Left lung (tissue), 10 donors: ENCODE data around the gene VRK3. TPM values are rescaled to one million over a fixed set of nuclear protein-coding genes. Genes with fewer than 3 reads are reported as not detected.

ENCODE experiments used
- ATAC-seq: fragments of 200-7000 bp; cut with Tn5 transposase; one replicate; pipeline ENCODE4 v1.9.1; 2020; ENCODE audit warnings: moderate library complexity
- DNase-seq, 4 donors: peaks; one replicate each; pipeline ENCODE4 v3.0.0-alpha.2; 2013 to 2020
- H3K27ac ChIP-seq, 2 donors: fragments of 200-600 bp; sonication (generic) in 1 of 2; one replicate each; pipeline versions ENCODE4 v1.5.0 to v1.8.0; 2020 to 2021
- H3K27me3 ChIP-seq, 2 donors: fragments of 200-600 bp; sonication (generic) in 1 of 2; one replicate each; pipeline versions ENCODE4 v1.5.0 to v1.8.0; 2020 to 2021
- H3K36me3 ChIP-seq, 2 donors: fragments of 200-600 bp; sonication (generic) in 1 of 2; one replicate each; pipeline versions ENCODE4 v1.5.0 to v1.8.0; 2020 to 2021
- H3K4me1 ChIP-seq, 2 donors: fragments of 200-600 bp; one replicate each; pipeline ENCODE4 v1.8.0; 2021
- H3K4me3 ChIP-seq, 2 donors: fragments of 200-600 bp; sonication (generic) in 1 of 2; one replicate each; pipeline versions ENCODE4 v1.5.0 to v1.8.0; 2020 to 2021; ENCODE audit warnings: mild to moderate bottlenecking in 1 of 2
- H3K9me3 ChIP-seq, 2 donors: fragments of 200-600 bp; sonication (generic) in 1 of 2; one replicate each; pipeline versions ENCODE4 v1.5.0 to v1.8.0; 2020 to 2021
- intact Hi-C, 2 donors: fragments of 100-400 bp; cut with DNase I; formaldehyde crosslinking; loops; one replicate each; pipeline versions ENCODE4 v1.11.2 to v1.14.2; 2022
- polyA plus RNA-seq, 6 donors: library from polyadenylated mRNA; unstranded; fragments of 120-200 nt; gene quantifications; one replicate each; pipeline ENCODE4 v1.2.1, GENCODE V29; 2013; ENCODE audit not compliant: insufficient read length in 6 of 6
- total RNA-seq, 2 donors: library from RNA; stranded (reverse); fragmentation: NEBNext Ultra II Directional; extraction: Animal tissue kit (Norgen Biotek cat#: 25700); gene quantifications; one replicate each; pipeline ENCODE4 v1.2.1, GENCODE V29; 2021
- TF ChIP-seq, protein P1 (sequence below), 2 donors: fragments of 200-600 bp; sonication (generic) in 1 of 2; IDR thresholded peaks; one replicate each; pipeline versions ENCODE4 v1.5.0 to v1.8.0; 2021; ENCODE audit warnings: antibody characterized with exemption in 2 of 2
- donor health status: DM: no; HTN: yes; CAD: no.
- donor health status: DM: no; HTN: no; CAD: no.

The VRK3 gene
- total and polyA plus RNA-seq, 8 donors, result 37.5 to 43.4 (median 39.4) TPM

DNA sequence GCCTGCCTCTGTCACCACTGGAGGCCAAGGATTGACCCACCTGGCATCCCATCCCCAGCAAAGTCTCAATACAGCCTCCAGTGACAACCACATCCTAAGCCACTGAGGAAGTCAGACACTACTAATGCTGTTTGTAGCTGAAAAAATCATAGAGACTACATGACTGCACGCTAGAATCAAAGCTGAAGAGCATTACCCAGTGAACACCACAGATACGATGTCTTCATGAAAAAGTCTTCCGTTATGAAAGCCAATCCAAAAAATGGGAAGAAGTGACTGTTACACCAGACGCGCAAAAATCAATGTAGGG is 84.7 kb downstream of the VRK3 start:
- no peak for DNase-seq
- TF ChIP-seq, protein P1, sequence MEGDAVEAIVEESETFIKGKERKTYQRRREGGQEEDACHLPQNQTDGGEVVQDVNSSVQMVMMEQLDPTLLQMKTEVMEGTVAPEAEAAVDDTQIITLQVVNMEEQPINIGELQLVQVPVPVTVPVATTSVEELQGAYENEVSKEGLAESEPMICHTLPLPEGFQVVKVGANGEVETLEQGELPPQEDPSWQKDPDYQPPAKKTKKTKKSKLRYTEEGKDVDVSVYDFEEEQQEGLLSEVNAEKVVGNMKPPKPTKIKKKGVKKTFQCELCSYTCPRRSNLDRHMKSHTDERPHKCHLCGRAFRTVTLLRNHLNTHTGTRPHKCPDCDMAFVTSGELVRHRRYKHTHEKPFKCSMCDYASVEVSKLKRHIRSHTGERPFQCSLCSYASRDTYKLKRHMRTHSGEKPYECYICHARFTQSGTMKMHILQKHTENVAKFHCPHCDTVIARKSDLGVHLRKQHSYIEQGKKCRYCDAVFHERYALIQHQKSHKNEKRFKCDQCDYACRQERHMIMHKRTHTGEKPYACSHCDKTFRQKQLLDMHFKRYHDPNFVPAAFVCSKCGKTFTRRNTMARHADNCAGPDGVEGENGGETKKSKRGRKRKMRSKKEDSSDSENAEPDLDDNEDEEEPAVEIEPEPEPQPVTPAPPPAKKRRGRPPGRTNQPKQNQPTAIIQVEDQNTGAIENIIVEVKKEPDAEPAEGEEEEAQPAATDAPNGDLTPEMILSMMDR (IDR thresholded peaks at IDR 0.05), result no peak
- intact Hi-C loops, result loop anchor here in 1 of 2 donors (5.0 kb wide), 1 partner anchor 42 kb away; no protein-coding TSS in a partner anchor
- Histone ChIP-seq H3K36me3 (no peaks in the 10 kb centered on the region), H3K4me3 (no peak overlapping the region), H3K4me1 (peaks cover 0 to 13% of the 10 kb centered on the region in 2 donors), H3K27ac (no peak overlapping the region), H3K9me3 (no peaks in the 10 kb centered on the region), H3K27me3 (no peaks in the 10 kb centered on the region)
- no peak for ATAC-seq

DNA sequence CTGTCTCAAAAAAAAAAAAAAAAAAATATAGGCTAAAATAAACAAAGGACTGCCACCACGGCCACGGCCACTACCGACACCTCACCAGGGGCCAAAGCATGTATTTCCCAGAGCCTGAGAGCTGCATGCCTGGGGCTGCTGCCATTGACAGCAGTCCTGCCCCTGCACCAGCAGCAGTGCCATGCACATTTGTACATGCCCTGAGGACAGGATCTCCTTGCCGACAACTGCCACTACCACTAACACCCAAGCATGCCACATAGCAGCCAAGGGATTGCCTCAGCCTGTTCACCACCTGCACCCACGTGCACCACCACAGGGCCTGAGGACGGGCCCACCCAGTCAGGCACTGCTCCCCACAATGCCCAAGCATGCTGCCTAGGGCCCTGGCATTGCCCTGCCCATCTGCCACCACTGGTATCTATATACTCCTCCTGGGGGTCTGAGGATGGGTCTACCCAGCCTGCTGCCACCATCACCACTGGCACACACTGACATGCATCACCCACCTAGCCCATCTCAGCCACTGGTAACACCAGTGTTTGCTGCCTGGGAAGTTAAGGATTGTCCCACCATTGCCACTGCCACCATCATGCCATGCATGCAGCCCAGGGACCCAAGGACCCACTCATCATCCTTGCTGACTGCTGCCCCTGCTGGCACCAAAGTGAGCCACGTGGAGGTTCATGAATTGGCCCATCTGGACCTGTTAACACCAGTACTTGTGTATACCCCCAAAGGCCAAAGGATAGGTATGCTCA is 85.3 kb downstream of the VRK3 start:
- intact Hi-C loops, result loop anchor here (5.0 to 10.0 kb wide), 2 partner anchors 42 to 45 kb away; no protein-coding TSS in a partner anchor
- DNase-seq (peak in 1 of 4 donors; percentile 43), ATAC-seq (no peak)
- Histone ChIP-seq H3K4me3 (no peak overlapping the region), H3K4me1 (peaks cover 0 to 13% of the 10 kb centered on the region in 2 donors), H3K27me3 (no peaks in the 10 kb centered on the region), H3K9me3 (no peaks in the 10 kb centered on the region), H3K36me3 (no peaks in the 10 kb centered on the region), H3K27ac (no peak overlapping the region)
- TF ChIP-seq, protein P1 (IDR thresholded peaks at IDR 0.05), result no peak

DNA sequence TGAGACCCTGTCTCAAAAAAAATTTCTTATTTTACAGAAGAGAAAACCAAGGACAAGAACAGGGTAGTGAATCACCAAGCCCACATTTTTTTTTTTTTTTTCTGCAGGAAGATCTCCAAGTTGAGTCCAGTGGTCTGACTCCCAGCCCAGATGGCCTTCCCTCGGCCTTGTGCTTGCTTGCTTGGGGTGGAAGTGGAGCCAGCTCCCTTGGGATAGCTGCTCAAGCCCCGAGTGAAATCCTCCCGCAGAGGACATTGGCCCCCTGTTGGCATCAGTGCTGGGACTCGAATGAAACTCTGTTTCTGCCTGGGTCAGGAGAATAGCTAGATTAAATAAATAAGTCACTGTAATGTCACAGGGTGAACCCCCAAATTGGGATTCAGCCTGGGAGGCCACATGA is 86.5 kb downstream of the VRK3 start:
- H3K4me3 ChIP-seq, result no peak overlapping the region
- H3K9me3 ChIP-seq, result no peaks in the 10 kb centered on the region
- H3K27me3 ChIP-seq, result no peaks in the 10 kb centered on the region
- DNase-seq, result peak in 1 of 4 donors; percentile 11
- peaks cover 0 to 13% of the 10 kb centered on the region in 2 donors for H3K4me1 ChIP-seq
- H3K36me3 ChIP-seq, result no peaks in the 10 kb centered on the region
- intact Hi-C loops, result loop anchor here in 1 of 2 donors (10.0 kb wide), 1 partner anchor 46 kb away; no protein-coding TSS in a partner anchor
- no peak overlapping the region for H3K27ac ChIP-seq
- ATAC-seq, result no peak
- TF ChIP-seq, protein P1 (IDR thresholded peaks at IDR 0.05), result no peak

DNA sequence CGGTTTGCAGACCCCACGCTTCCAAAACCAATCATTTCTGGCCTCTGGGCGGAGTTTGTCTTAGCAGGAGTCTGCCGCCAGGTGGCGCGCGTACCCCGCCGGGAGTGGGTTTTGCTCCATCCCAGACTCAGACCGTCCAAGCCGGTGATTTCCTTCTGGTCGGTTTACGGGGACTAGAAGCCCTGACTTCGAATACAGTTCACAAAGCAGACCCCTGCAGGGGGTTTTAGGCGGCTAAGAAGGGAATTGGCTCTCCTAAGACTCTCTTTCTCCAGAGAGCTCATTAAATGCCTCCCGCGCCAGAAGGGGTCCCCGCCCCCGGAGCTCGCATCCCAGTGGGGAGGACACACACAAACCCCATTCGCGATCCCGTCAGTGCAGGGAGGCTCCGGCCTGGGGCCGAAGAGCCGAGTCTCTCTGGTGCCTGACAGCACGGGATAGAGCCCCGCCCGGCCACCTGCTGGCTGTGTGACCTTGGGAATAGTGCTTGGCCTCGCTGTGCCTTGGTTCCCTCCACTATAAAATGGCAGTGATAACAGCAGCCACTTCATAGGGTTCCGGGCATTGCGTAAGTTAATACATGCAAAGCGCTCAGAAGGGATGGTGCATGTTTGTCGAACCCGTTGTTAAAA is 87.3 kb downstream of the VRK3 start:
- DNase-seq (peak; percentile 62 to 97 (median 82)), ATAC-seq (peak; percentile 99)
- no peak overlapping the region for H3K4me3 ChIP-seq
- H3K27ac ChIP-seq, result no peak overlapping the region
- peaks cover 0 to 4% of the 10 kb centered on the region in 2 donors for H3K36me3 ChIP-seq
- peaks cover 0 to 13% of the 10 kb centered on the region in 2 donors for H3K4me1 ChIP-seq
- no peaks in the 10 kb centered on the region for H3K9me3 ChIP-seq
- intact Hi-C loops, result loop anchor here in 1 of 2 donors (10.0 kb wide), 1 partner anchor 47 kb away; no protein-coding TSS in a partner anchor
- TF ChIP-seq, protein P1 (IDR thresholded peaks at IDR 0.05), result peak; percentile 95 to 96
- H3K27me3 ChIP-seq, result no peaks in the 10 kb centered on the region

DNA sequence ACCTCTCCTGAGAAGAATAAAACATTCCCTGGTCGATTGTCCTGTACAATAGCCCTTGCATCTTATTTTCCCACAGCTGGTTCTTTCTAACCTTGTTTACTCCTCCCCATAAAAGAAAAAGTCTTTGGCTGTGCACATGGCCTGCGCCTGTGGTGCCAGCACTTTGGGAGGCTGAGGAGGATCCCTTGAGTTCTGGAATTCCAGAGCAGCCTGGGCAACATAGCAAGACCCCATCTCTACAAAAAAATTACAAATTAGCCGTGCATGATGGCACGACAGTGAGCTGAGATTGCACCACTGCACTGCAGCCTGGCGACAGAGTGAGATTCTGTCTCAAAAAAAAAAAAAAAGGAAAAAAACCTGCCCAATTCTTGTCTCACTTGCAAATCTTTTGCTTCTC is 88.6 kb downstream of the VRK3 start:
- Histone ChIP-seq H3K4me1 (peaks cover 0 to 13% of the 10 kb centered on the region in 2 donors), H3K9me3 (no peaks in the 10 kb centered on the region), H3K27ac (no peak overlapping the region), H3K36me3 (peaks cover 0 to 11% of the 10 kb centered on the region in 2 donors), H3K27me3 (no peaks in the 10 kb centered on the region), H3K4me3 (no peak overlapping the region)
- intact Hi-C loops, result loop anchor here in 1 of 2 donors (10.0 kb wide), 1 partner anchor 48 kb away; no protein-coding TSS in a partner anchor
- peak in 1 of 4 donors; percentile 23 for DNase-seq
- TF ChIP-seq, protein P1 (IDR thresholded peaks at IDR 0.05), result no peak
- ATAC-seq, result no peak
